ENCODE results near the gene INPP5D. TPM values are rescaled to one million over a fixed set of nuclear protein-coding genes. Genes with fewer than 3 reads are reported as not detected.

The INPP5D gene
- total and polyA plus RNA-seq, 2 donors (not counting 1 experiment from before 2014, with no cell fraction given): 0.01 to 0.33 TPM

DNA sequence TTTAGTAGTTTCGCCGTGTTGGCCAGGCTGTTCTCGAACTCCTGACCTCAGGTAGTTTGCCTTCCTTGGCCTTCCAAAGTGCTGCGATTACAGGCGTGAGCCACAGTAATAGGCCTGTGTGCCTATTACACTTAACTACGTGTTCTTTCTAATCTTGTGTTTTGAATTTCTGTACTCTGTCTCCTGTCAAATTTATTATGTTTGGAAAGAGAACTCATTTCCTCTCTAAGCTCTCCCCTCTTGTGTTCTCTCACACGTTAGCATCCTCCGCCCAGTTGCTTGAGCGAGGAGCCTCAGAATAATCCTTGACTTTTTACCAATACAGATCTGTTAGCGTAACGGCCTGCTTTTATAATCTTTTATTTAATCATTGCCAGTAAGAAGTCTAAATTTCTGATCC is 195.0 kb downstream of the INPP5D start:
- Histone ChIP-seq H3K79me2 (ENCODE audit: control insufficient read depth, insufficient read depth, low read length) (peaks cover 38% of the 10 kb centered on the region), H3K9me3 (ENCODE audit: control insufficient read depth, insufficient read depth, low read depth, low read length) (no peaks in the 10 kb centered on the region), H3K27me3 (ENCODE audit: control insufficient read depth, insufficient read depth, low read length) (no peaks in the 10 kb centered on the region), H3K4me2 (ENCODE audit: extremely low read depth, insufficient read depth, low read length) (no peak overlapping the region), H3K9ac (ENCODE audit: insufficient read depth, low read length) (no peak overlapping the region), H3K4me1 (ENCODE audit: control insufficient read depth, extremely low read depth, insufficient read depth, low read length) (no peaks in the 10 kb centered on the region), H3K4me3 (replicated peaks in 1 of 4; ENCODE audit: control extremely low read depth in 1 of 4, insufficient read depth in 1 of 4, low read depth in 3 of 4, low read length in 4 of 4) (no peak overlapping the region), H3K36me3 (ENCODE audit: control insufficient read depth, insufficient read depth, low read length) (peaks cover 2% of the 10 kb centered on the region), H2AFZ (ENCODE audit: low read length) (no peak overlapping the region), H3K27ac (ENCODE audit: insufficient read depth, low read length) (no peak overlapping the region), H4K20me1 (ENCODE audit: control insufficient read depth, extremely low read depth, insufficient read depth, low read length) (no peaks in the 10 kb centered on the region)
- DNase-seq (ENCODE audit: low read depth in 2 of 2): no peak
- TF ChIP-seq EZH2 (IDR thresholded peaks at IDR 0.05; ENCODE audit: low read length, missing control alignments): no peak
- TF ChIP-seq, protein P1, sequence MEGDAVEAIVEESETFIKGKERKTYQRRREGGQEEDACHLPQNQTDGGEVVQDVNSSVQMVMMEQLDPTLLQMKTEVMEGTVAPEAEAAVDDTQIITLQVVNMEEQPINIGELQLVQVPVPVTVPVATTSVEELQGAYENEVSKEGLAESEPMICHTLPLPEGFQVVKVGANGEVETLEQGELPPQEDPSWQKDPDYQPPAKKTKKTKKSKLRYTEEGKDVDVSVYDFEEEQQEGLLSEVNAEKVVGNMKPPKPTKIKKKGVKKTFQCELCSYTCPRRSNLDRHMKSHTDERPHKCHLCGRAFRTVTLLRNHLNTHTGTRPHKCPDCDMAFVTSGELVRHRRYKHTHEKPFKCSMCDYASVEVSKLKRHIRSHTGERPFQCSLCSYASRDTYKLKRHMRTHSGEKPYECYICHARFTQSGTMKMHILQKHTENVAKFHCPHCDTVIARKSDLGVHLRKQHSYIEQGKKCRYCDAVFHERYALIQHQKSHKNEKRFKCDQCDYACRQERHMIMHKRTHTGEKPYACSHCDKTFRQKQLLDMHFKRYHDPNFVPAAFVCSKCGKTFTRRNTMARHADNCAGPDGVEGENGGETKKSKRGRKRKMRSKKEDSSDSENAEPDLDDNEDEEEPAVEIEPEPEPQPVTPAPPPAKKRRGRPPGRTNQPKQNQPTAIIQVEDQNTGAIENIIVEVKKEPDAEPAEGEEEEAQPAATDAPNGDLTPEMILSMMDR (conservative IDR thresholded peaks at IDR 0.05 in 1 of 2, IDR thresholded peaks at IDR 0.05 in 1 of 2; ENCODE audit: low read depth in 1 of 2, low read length in 2 of 2): no peak

DNA sequence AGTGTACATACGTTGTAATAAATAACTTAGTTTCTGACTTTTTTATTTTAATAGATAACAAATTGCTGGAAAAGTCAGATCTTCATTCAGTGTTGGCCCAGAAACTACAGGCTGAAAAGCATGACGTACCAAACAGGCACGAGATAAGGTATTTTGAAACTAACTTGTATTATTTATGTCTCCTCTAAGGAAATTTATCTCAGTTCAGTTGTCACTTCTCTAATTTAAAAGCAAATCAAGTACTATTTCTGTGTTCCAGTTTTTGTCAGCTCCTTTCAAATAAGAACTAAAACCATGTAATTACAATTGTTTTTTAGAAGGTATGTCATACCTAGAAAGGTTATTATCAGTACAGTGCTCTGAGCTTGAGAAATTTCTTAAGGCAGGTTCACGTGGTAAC is 195.9 kb downstream of the INPP5D start:
- H4K20me1 ChIP-seq (ENCODE audit: control insufficient read depth, extremely low read depth, insufficient read depth, low read length): no peaks in the 10 kb centered on the region
- no peaks in the 10 kb centered on the region for H3K9me3 ChIP-seq (ENCODE audit: control insufficient read depth, insufficient read depth, low read depth, low read length)
- peaks cover 2% of the 10 kb centered on the region for H3K36me3 ChIP-seq (ENCODE audit: control insufficient read depth, insufficient read depth, low read length)
- H3K79me2 ChIP-seq (ENCODE audit: control insufficient read depth, insufficient read depth, low read length): peaks cover 41% of the 10 kb centered on the region
- H3K4me2 ChIP-seq (ENCODE audit: extremely low read depth, insufficient read depth, low read length): no peak overlapping the region
- H3K4me3 ChIP-seq (replicated peaks in 1 of 4; ENCODE audit: control extremely low read depth in 1 of 4, insufficient read depth in 1 of 4, low read depth in 3 of 4, low read length in 4 of 4): no peak overlapping the region
- H3K27ac ChIP-seq (ENCODE audit: insufficient read depth, low read length): no peak overlapping the region
- no peak for DNase-seq (ENCODE audit: low read depth in 2 of 2)
- TF ChIP-seq, protein P1 (conservative IDR thresholded peaks at IDR 0.05 in 1 of 2, IDR thresholded peaks at IDR 0.05 in 1 of 2; ENCODE audit: low read depth in 1 of 2, low read length in 2 of 2): no peak
- no peak for TF ChIP-seq EZH2 (IDR thresholded peaks at IDR 0.05; ENCODE audit: low read length, missing control alignments)
- H3K27me3 ChIP-seq (ENCODE audit: control insufficient read depth, insufficient read depth, low read length): no peaks in the 10 kb centered on the region
- H3K9ac ChIP-seq (ENCODE audit: insufficient read depth, low read length): no peak overlapping the region
- H2AFZ ChIP-seq (ENCODE audit: low read length): no peak overlapping the region
- H3K4me1 ChIP-seq (ENCODE audit: control insufficient read depth, extremely low read depth, insufficient read depth, low read length): no peaks in the 10 kb centered on the region

Other genes starting within 250 kb of the INPP5D start
- 0.77 and 0.83 TPM in 2 replicates for gene SNORC, start 190.1 kb upstream of the INPP5D start, total RNA-seq
- 0.08 and 0.14 TPM in 2 replicates for gene SNORC, start 190.1 kb upstream of the INPP5D start, polyA plus RNA-seq
- under 0.01 TPM in 1 of 2 replicates, not detected in the other for gene NGEF, start 47.1 kb upstream of the INPP5D start, total RNA-seq
- gene NGEF, start 47.1 kb upstream of the INPP5D start, polyA plus RNA-seq: 0.24 and 9.7 TPM in 2 replicates
- not detected in 2 replicates for gene NEU2, start 27.7 kb upstream of the INPP5D start, total RNA-seq
- gene NEU2, start 27.7 kb upstream of the INPP5D start, polyA plus RNA-seq: not detected in 2 replicates
- 27.2 and 33.7 TPM in 2 replicates for gene ATG16L1, start 191.3 kb downstream of the INPP5D start, total RNA-seq
- gene ATG16L1, start 191.3 kb downstream of the INPP5D start, polyA plus RNA-seq: 23.7 and 25.3 TPM in 2 replicates
- not detected in 2 replicates for gene SAG, start 247.5 kb downstream of the INPP5D start, total RNA-seq
- not detected in 2 replicates for gene SAG, start 247.5 kb downstream of the INPP5D start, polyA plus RNA-seq

All from fibroblast of lung (primary cell).